Loucy (cell line): Measurements from ENCODE around the gene MAP3K21.

Source experiments
- H2AFZ ChIP-seq: fragments of 200-600 bp; sonication (generic); 2 replicates; pipeline ENCODE4 v1.6.0; 2016; ENCODE audit warnings: antibody characterized with exemption, mild to moderate bottlenecking, low read length, moderate library complexity
- H3F3A ChIP-seq: fragments of 200-600 bp; 2 replicates; pipeline ENCODE4 v1.6.0; 2016; ENCODE audit warnings: antibody characterized with exemption, low read depth, mild to moderate bottlenecking
- H3K27me3 ChIP-seq: fragments of 200-600 bp; sonication (generic); 2 replicates; pipeline ENCODE4 v1.6.1; 2014; ENCODE audit warnings: low read length, mild to moderate bottlenecking; ENCODE audit not compliant: insufficient read depth, poor library complexity, severe bottlenecking
- H3K36me3 ChIP-seq: fragments of 200-600 bp; sonication (generic); 2 replicates; pipeline ENCODE4 v1.6.1; 2016; ENCODE audit warnings: low read length; ENCODE audit not compliant: insufficient read depth
- H3K4me1 ChIP-seq: fragments of 200-600 bp; sonication (generic); 2 replicates; pipeline ENCODE4 v1.5.1; 2014; ENCODE audit warnings: low read length, mild to moderate bottlenecking; ENCODE audit not compliant: insufficient read depth, poor library complexity, severe bottlenecking
- H3K4me2 ChIP-seq: fragments of 200-600 bp; sonication (generic); 2 replicates; pipeline ENCODE4 v1.6.0; 2014; ENCODE audit warnings: antibody characterized with exemption, low read length, low read depth, mild to moderate bottlenecking; ENCODE audit not compliant: poor library complexity, severe bottlenecking
- H3K4me3 ChIP-seq: fragments of 200-600 bp; sonication (generic); 2 replicates; pipeline ENCODE4 v1.5.1; 2014; ENCODE audit warnings: low read length, mild to moderate bottlenecking, mixed read lengths; ENCODE audit not compliant: poor library complexity, severe bottlenecking
- H3K79me2 ChIP-seq: fragments of 200-600 bp; sonication (generic); 2 replicates; pipeline ENCODE4 v1.6.1; 2014; ENCODE audit warnings: low read length; ENCODE audit not compliant: insufficient read depth
- H3K9ac ChIP-seq: fragments of 200-600 bp; sonication (generic); 2 replicates; pipeline ENCODE4 v1.6.0; 2014; ENCODE audit warnings: mild to moderate bottlenecking, low read depth, low read length, moderate library complexity; ENCODE audit not compliant: poor library complexity, severe bottlenecking
- H3K9me2 ChIP-seq: fragments of 200-600 bp; sonication (generic); replicated peaks from 2 replicates; pipeline ENCODE4 v1.6.1; 2016; ENCODE audit warnings: low read depth, low read length, mixed read lengths
- H3K9me3 ChIP-seq: fragments of 200-600 bp; sonication (generic); 2 replicates; pipeline ENCODE4 v1.6.1; 2014; ENCODE audit warnings: mild to moderate bottlenecking, antibody characterized with exemption, low read length, low read depth; ENCODE audit not compliant: insufficient read depth
- H4K20me1 ChIP-seq: fragments of 200-600 bp; sonication (generic); 2 replicates; pipeline ENCODE4 v1.6.0; 2014; ENCODE audit warnings: antibody characterized with exemption, low read length, mild to moderate bottlenecking; ENCODE audit not compliant: insufficient read depth, poor library complexity, severe bottlenecking
- EZH2phosphoT487 ChIP-seq: fragments of 200-600 bp; IDR thresholded peaks from 2 replicates; pipeline ENCODE4 v1.6.1; 2018; ENCODE audit warnings: antibody characterized with exemption, mild to moderate bottlenecking, moderate library complexity, borderline replicate concordance
- TF ChIP-seq, protein P1 (sequence below): fragments of 200-600 bp; sonication (generic); conservative IDR thresholded peaks from 2 replicates; pipeline ENCODE4 v1.5.1; 2014; ENCODE audit warnings: mild to moderate bottlenecking, antibody characterized with exemption, low read length

The MAP3K21 gene

DNA sequence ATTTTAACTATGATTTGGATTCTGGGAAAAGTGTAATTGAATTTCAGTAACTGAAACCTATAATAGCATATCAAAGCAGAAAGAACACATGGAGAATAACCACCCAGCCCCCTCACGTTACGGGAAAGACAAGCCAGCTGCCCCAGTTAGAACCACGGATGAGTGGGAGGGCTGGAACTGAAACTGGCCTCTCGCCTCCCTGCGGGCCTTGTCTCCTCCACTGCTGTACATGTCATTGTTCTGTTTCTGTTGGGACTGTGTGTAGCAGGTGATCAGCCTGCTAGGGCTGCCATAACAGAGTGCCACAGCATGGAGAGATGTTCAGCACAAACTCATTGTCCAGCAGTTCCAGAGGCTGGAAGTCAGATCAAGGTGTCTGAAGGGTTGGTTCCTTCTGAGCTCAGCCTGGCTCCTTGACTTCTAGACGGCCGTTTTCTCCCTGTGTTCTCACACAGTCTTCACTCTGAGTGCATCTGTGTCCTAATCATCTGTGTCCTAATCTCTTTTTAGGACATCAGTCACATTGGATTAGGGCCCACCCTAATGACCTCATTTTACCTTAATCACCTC, 52.4 kb downstream of the MAP3K21 start:
- H3K9me3 ChIP-seq = peaks cover 2% of the 10 kb centered on the region; the same call in 1 of the 2 replicates
- H3K4me1 ChIP-seq = no peaks in the 10 kb centered on the region
- H3F3A ChIP-seq = no peaks in the 10 kb centered on the region
- H3K36me3 ChIP-seq = peaks cover 14% of the 10 kb centered on the region; the same call in 1 of the 2 replicates
- no peaks in the 10 kb centered on the region for H3K79me2 ChIP-seq
- no peaks in the 10 kb centered on the region for H3K9me2 ChIP-seq
- no peak overlapping the region for H2AFZ ChIP-seq
- H3K4me3 ChIP-seq = no peak overlapping the region
- H4K20me1 ChIP-seq = no peaks in the 10 kb centered on the region
- H3K27me3 ChIP-seq = no peaks in the 10 kb centered on the region
- no peak overlapping the region for H3K4me2 ChIP-seq
- H3K9ac ChIP-seq = no peak overlapping the region
- TF ChIP-seq, protein P1, sequence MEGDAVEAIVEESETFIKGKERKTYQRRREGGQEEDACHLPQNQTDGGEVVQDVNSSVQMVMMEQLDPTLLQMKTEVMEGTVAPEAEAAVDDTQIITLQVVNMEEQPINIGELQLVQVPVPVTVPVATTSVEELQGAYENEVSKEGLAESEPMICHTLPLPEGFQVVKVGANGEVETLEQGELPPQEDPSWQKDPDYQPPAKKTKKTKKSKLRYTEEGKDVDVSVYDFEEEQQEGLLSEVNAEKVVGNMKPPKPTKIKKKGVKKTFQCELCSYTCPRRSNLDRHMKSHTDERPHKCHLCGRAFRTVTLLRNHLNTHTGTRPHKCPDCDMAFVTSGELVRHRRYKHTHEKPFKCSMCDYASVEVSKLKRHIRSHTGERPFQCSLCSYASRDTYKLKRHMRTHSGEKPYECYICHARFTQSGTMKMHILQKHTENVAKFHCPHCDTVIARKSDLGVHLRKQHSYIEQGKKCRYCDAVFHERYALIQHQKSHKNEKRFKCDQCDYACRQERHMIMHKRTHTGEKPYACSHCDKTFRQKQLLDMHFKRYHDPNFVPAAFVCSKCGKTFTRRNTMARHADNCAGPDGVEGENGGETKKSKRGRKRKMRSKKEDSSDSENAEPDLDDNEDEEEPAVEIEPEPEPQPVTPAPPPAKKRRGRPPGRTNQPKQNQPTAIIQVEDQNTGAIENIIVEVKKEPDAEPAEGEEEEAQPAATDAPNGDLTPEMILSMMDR = no peak
- no peak for TF ChIP-seq EZH2phosphoT487

DNA sequence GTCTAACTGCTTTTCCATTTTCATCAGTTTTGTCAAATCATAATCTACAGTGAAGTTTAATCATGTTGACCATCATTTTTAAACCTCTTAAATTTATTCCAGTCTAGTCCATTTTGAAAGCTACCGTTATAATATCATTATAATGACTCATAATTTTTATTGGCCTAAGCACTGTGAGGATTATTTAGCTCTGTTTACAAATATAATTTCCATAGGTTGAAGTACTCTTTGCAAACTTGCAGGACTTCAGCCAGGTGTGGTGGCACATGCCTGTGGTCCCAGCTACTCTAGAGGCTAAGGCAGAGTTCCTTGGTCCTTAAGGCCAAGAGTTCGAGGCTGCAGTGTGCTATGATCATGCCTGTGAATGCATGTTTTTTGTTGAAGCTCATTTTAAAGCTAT, 54.3 kb downstream of the MAP3K21 start:
- H3K4me1 ChIP-seq = no peaks in the 10 kb centered on the region
- H3K4me2 ChIP-seq = no peak overlapping the region

DNA sequence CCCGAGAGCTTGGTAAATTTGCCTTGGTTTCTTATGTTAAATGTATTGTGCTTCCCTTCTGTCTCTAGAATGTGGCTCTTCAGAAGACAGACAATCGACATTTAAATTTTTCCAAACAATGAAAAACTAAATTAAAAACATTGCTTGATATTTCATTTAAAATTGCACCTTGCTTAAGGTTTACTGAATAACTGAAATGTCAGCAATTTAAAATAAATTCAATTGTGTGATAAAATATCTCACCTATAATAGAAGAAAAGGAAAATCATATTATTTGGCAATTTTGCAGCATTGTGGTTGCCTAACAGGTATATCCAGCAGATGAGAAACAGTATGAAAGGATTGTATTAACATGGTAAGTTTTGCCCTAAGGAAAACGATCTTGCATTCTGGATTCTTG, 56.5 kb downstream of the MAP3K21 start:
- Histone ChIP-seq H3K9ac (no peak overlapping the region), H3K36me3 (peaks cover 14% of the 10 kb centered on the region; the same call in 1 of the 2 replicates)

More for the DNA sequence above, 54.3 kb downstream of the MAP3K21 start:
- H3K4me3 ChIP-seq = no peak overlapping the region
- no peaks in the 10 kb centered on the region for H4K20me1 ChIP-seq
- TF ChIP-seq, protein P1 = no peak
- TF ChIP-seq EZH2phosphoT487 = no peak
- H3K36me3 ChIP-seq = peaks cover 14% of the 10 kb centered on the region; the same call in 1 of the 2 replicates
- H3K27me3 ChIP-seq = no peaks in the 10 kb centered on the region
- H3K79me2 ChIP-seq = no peaks in the 10 kb centered on the region
- H3K9me3 ChIP-seq = peaks cover 2% of the 10 kb centered on the region; the same call in 1 of the 2 replicates
- H2AFZ ChIP-seq = no peak overlapping the region
- no peaks in the 10 kb centered on the region for H3K9me2 ChIP-seq
- no peaks in the 10 kb centered on the region for H3F3A ChIP-seq
- H3K9ac ChIP-seq = no peak overlapping the region

More for the DNA sequence above, 56.5 kb downstream of the MAP3K21 start:
- no peak overlapping the region for H2AFZ ChIP-seq
- H3K4me1 ChIP-seq = no peaks in the 10 kb centered on the region
- peaks cover 2% of the 10 kb centered on the region; the same call in 1 of the 2 replicates for H3K9me3 ChIP-seq
- no peak overlapping the region for H3K4me2 ChIP-seq
- no peak overlapping the region for H3K4me3 ChIP-seq
- no peaks in the 10 kb centered on the region for H3K27me3 ChIP-seq
- TF ChIP-seq, protein P1 = no peak
- no peak for TF ChIP-seq EZH2phosphoT487
- no peaks in the 10 kb centered on the region for H3F3A ChIP-seq
- H3K79me2 ChIP-seq = no peaks in the 10 kb centered on the region
- no peaks in the 10 kb centered on the region for H4K20me1 ChIP-seq
- no peaks in the 10 kb centered on the region for H3K9me2 ChIP-seq
